Bone marrow (tissue), 2 donors: Measurements from ENCODE around the gene RAB3GAP2.
"Not testable (repeated sequence)": the region's sequence is repeated elsewhere in the genome, so short reads cannot be mapped to it uniquely, and the experiment has no call there.

ENCODE experiments used
- DNase-seq, 2 donors: peaks; one replicate each; lab custom pipeline; 2025; lab: John Stamatoyannopoulos, UW

Gene RAB3GAP2

DNA sequence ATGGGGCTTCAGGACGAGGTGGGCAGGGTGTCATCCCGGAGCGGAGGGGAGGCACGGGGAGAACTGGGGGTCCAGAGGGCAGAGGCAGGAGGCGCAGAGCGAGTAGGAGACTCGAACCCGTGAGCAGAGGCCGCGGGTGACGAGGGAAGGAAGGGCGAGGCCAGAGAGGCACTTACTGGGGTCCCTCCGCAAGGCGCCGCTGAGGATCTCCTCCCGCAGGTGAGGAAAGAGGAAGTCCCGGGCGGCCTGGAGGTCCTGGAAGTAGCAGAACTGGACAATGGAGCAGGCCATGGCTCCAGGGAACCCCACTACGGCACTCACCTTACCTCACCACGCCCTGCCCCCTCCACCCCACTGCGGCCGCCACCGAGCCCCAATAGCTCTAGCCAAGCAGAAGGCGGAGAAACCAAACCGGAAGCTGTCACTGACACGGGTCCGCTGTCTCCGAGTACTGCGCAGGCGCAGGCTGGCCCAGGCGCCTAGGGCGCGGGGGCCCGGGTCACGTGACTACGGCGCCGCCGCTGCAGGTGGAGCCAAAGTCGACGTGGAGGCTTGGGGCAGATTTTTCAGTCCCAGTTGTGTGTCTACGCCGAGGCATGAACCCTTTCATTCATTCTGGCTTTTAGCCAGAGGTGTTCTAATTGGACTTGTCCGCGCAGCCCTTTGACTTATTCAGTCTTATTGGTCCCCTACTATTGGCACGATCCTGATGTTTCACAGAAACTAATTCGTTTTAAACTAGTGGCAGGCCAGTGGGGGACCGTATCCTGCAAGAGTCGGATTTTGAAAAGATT is at the start of gene RAB3GAP2:
TSS of gene RAB3GAP2 (minus strand) at position 407 of the 794 bp plus-strand sequence. CDS start at position 291, 116 bp downstream.
- DNase-seq: peak; percentile 81 to 93

- no peak for DNase-seq
Measured at GRCh38 chr1:220321758-220322157, 49.5 kb upstream of the RAB3GAP2 start.

GRCh38 chr1:220320709-220321108 is 48.5 kb upstream of the RAB3GAP2 start:
- DNase-seq: no peak

DNA sequence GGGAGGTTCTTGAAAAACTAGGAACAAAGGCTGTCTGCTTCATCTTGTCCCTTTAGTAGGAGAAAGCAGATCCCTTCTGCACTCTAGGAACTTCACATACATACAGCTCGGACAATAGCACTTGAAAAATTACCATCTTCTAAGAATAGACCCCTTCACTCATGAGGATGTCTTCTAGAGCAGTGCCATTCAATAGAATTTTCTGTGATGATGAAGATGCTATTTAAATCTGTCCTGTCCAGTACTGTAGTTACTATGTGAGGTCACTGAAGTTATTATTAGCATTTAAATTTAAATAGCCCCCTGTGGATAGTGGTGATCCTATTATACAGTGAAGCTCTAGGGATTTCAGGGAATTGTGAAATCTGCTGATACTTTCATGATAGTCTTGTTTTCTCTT is 46.4 kb upstream of the RAB3GAP2 start:
- no peak for DNase-seq

GRCh38 chr1:220317161-220317560 is 44.9 kb upstream of the RAB3GAP2 start:
- DNase-seq: no peak

GRCh38 chr1:220316305-220316704 is 44.1 kb upstream of the RAB3GAP2 start:
- no peak for DNase-seq

DNA sequence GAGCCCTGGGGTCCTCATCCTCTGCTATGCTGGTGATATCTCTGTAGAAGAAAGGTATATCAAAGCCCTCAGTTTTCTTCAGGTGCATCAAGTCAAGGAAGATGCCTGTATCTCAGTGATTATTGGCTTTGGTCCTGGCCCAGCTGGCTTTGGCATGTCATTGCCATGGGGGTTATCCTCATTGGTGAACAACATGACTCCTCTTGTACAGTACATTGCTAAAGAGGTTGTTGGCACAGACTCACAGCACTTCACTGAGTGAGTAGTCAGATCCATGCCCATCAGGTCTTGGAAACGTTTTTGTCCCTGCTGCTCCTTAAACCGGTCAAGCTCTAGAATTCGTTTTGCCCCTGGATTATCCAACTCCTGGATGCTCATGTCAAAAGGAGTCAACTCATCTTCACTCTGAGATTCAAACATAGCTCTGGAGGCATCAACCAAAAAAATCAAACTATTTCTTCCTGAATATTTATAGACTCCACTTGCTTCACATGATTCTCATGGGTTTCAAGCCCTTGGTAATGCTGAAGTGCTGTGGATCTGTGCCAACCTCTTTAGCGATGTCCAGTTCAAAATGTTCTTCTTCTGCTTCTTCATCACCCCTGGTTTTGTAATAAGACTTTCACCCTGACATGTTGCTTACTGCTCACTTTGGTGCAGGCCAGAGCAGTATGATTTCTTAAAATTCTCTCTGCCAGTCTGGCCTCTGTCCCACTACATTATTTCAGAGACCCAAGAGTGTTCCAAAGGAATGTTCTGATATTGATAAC is 43.0 kb upstream of the RAB3GAP2 start:
- no peak for DNase-seq

DNA sequence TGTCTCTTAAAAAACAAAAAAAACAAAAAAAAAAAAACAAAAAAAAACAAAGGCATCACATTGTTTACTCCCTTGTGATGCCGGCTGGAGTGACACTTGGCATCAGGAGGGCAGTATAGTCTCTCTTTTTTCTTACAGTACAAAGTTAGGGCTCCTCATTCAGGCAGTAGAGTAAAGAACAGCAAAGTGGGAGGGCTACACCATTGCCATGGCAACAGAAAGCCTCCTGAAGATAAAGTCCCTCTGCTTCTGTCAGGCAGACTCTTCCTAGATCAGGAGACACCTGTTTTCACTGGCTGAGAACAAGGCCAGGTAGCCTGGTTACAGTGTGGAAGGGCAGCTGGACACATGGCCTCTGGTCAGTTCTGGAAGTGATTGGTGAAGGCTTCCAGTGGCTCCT is 41.3 kb upstream of the RAB3GAP2 start:
- no peak for DNase-seq

DNA sequence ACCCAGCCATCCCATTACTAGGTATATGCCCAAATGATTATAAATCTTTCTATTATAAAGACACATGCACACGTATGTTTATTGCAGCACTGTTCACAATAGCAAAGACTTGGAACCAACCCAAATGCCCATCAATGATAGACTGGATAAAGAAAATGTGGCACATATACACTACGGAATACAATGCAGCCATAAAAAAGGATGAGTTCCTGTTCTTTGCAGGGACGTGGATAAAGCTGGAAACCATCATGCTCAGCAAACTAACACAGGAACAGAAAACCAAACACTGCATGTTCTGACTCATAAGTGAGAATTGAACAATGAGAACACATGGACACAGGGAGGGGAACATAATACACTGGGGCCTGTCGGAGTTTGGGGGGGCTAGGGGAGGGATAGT is 37.9 kb upstream of the RAB3GAP2 start:
- DNase-seq: not testable (repeated sequence)

- DNase-seq: no peak
Measured at GRCh38 chr1:220307607-220308006, 35.4 kb upstream of the RAB3GAP2 start.

DNA sequence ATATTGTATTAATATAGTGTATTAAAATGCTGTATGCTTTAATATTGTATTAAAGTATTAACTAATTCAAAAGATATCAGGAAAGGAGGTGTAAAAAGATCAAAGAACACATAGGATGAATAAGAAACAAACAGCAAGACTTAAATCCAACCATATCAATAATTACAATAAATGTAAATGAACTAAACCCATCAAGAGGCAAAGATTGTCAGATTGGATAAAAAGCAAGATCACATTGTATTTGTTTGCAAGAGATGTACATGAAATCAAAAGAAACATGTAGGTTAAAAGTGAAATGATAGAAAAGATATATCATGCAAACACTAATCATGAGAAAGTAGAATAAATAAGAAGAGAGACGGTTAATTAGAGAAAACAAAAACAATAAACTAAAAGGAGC is 34.1 kb upstream of the RAB3GAP2 start:
- no peak for DNase-seq

- DNase-seq: no peak
Measured at GRCh38 chr1:220303871-220304270, 31.6 kb upstream of the RAB3GAP2 start.

DNA sequence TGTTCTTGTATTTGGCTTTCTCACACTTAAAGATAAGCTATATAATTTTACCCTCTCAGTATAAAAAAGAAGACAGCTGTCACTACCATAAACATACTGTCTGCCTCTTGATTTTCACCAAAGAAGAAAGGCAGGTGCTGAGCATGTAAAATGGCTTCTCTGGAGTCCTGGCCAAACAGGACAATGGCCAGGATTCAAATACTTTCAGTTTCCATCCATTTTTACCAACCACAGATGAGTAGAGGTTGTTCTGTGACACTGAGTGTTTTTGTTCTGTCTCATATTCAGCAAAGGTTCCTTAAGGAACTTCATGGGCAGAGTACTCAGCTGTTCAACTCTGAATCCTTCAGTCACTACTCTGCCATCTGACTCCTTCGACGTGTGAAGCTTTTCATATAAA is 29.4 kb upstream of the RAB3GAP2 start:
- no peak for DNase-seq

DNA sequence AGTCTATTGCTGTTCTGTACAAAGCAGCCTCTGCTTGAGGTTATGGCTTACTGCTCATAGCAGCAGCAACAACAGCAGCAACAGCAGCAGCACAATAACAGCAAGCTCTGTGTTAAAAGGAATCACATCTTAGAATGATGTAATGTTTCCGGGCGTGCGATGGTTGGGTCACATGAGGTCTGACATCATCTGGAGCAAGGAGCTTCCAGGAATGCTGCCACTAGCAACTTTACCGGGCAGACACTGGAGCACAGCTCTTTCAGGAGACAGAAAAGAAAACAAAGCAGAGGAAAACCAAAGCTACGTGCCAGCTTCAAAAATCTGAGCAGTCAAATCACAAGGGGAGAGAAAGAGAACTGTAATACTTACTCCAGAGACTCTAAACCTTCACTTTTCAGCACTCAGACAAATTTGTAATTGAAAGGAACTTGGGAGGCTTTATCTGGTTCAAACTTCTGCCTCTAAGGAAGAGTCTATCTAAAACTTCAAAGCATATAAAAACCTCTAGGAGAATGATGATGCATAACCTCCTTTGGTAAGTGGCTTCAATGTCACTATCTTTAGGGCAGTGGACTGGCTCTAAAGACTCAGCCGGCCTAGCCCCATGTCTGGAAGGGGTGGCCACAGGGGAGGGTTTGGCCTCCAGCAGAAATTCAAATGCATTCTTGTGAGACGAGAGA is 28.3 kb upstream of the RAB3GAP2 start:
- no peak for DNase-seq

DNA sequence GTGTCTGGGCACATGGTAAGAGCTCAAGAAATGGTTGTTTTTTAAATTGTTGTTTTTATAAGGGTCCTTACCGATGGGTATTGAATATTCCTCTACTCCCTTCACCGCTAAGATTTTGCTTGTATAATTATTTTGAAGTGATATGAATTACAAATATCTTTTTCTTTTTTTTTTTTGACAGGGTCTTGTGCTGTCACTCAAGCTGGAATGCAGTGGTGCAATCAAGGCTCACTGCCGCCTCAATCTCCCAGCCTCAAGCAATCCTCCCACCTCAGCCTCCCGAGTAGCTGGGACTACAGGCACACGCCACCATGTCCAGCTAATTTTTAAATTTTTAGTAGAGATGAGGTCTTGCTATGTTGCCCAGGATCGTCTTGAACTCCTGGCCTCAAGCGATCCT is 27.1 kb upstream of the RAB3GAP2 start:
- DNase-seq: no peak

GRCh38 chr1:220298470-220299205 is 26.4 kb upstream of the RAB3GAP2 start:
- DNase-seq: no peak

GRCh38 chr1:220296981-220297380 is 24.7 kb upstream of the RAB3GAP2 start:
- DNase-seq: no peak

DNA sequence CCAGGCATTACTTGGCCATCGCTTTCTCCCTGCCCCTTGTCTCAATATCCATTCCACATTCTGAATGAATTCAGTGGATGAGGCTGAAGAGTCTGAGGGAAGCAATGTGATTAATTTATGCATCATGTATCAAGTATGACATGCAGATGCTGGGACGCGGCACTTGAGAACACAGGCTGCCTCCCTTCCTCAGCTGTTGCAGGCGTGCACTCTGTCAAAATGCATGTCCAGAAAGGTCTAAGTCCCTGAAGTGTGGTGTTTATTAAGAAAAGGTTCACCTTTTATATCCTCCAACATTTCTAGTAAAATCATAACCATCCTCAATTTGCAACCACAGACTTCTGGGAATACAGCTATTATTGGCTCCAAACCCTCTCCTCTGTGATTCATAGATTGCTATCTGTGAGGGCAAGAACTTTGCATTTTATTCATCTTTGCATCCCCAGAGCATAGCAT is 22.6 kb upstream of the RAB3GAP2 start:
- DNase-seq: no peak

- no peak for DNase-seq
Measured at GRCh38 chr1:220291580-220291979, 19.3 kb upstream of the RAB3GAP2 start.

GRCh38 chr1:220290140-220290761 is 18.0 kb upstream of the RAB3GAP2 start:
- DNase-seq: no peak

DNA sequence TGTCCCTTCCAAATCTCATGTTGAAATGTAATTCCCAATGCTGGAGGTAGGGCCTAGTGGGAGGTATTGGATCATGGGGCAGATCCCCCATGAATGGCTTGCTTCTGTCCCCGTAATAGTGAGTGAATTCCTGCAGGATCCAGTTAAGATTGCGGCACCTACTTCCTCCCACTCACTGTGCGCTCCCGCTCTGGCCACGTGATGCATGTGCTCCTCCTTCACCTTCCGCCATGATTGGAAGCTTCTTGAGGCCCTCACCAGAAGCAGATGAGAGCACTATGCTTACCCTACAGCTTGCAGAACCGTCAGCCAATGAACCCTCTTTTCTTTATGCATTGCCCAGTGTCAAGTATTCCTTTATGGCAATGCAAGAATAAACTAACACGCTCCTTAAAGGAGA is 14.9 kb upstream of the RAB3GAP2 start:
- no peak for DNase-seq
